GM12873 (cell line): ENCODE results near the gene MEF2A.

ENCODE experiments used
- CTCF ChIP-seq: IDR thresholded peaks from 2 replicates; pipeline ENCODE4 v1.5.1; 2012; ENCODE audit warnings: low read depth, mild to moderate bottlenecking, moderate library complexity, low read length, control low read depth; ENCODE audit not compliant: insufficient read depth; ENCODE audit errors: missing control alignments

Gene MEF2A

GRCh38 chr15:99592145-99592791, 26.5 kb downstream of the MEF2A start:
- TF ChIP-seq CTCF: no peak

- no peak for TF ChIP-seq CTCF
Observed at GRCh38 chr15:99593070-99593469, 27.3 kb downstream of the MEF2A start.

- TF ChIP-seq CTCF: no peak
Observed at GRCh38 chr15:99594916-99595315, 29.1 kb downstream of the MEF2A start.

- no peak for TF ChIP-seq CTCF
Observed at GRCh38 chr15:99598296-99598695, 32.5 kb downstream of the MEF2A start.

GRCh38 chr15:99603828-99604227, 38.0 kb downstream of the MEF2A start:
- no peak for TF ChIP-seq CTCF

GRCh38 chr15:99604865-99605264, 39.1 kb downstream of the MEF2A start:
- no peak for TF ChIP-seq CTCF

GRCh38 chr15:99605490-99605931, 39.7 kb downstream of the MEF2A start:
- TF ChIP-seq CTCF: no peak

GRCh38 chr15:99605990-99606389, 40.2 kb downstream of the MEF2A start:
- no peak for TF ChIP-seq CTCF
